Testis (tissue), 3 donors: ENCODE results near the gene SCNN1B. TPM values are rescaled to one million over a fixed set of nuclear protein-coding genes. Genes with fewer than 3 reads are reported as not detected.

Experiments used
- DNase-seq: peaks from one replicate; pipeline ENCODE4 v3.0.0-alpha.2; 2019
- H3K27ac ChIP-seq, 2 donors: fragments of 200-600 bp; sonication (generic); one replicate each; pipeline ENCODE4 v1.5.1; 2019
- H3K27me3 ChIP-seq: fragments of 200-600 bp; sonication (generic); one replicate; pipeline ENCODE4 v1.5.1; 2019
- H3K36me3 ChIP-seq: fragments of 200-600 bp; sonication (generic); one replicate; pipeline ENCODE4 v1.5.1; 2017; ENCODE audit warnings: low read depth; ENCODE audit errors: missing control alignments
- H3K4me1 ChIP-seq: fragments of 200-600 bp; sonication (generic); one replicate; pipeline ENCODE4 v1.5.1; 2019
- H3K4me3 ChIP-seq, 2 donors: fragments of 200-600 bp; sonication (generic); one replicate each; pipeline ENCODE4 v1.5.1; 2017 to 2019
- H3K9me3 ChIP-seq: fragments of 200-600 bp; sonication (generic); one replicate; pipeline ENCODE4 v1.5.1; 2017
- CTCF ChIP-seq, 3 experiments: fragments of 450-650 bp in 2 of 3; fragments of 200-600 bp in 1 of 3; sonication (generic) in 1 of 3; IDR thresholded peaks; one replicate each; pipeline ENCODE4 v1.5.1; 2016 to 2019; ENCODE audit warnings: antibody characterized with exemption in 3 of 3, mild to moderate bottlenecking in 2 of 3, moderate library complexity in 1 of 3
- POLR2A ChIP-seq: fragments of 450-650 bp; IDR thresholded peaks from one replicate; pipeline ENCODE4 v1.6.1; 2017; ENCODE audit warnings: antibody characterized with exemption, mild to moderate bottlenecking, moderate library complexity
- WGBS, 2 donors: methylation state at CpG; one replicate each; pipeline ENCODE4 v1.1.5; 2018; 5-methylcytosine and 5-hydroxymethylcytosine counted together
- intact Hi-C: fragments of 100-400 bp; cut with DNase I; formaldehyde crosslinking; loops from one replicate; pipeline ENCODE4 v1.15.1; 2023; ENCODE audit warnings: low total_unique reads
- polyA plus RNA-seq: library from polyadenylated mRNA; stranded (reverse); fragments of 350-450 nt; fragmentation: Illumina TruSeq; extraction: RNeasy Lipid Tissue Mini Kit (QIAGEN cat#74804); gene quantifications from one replicate; pipeline ENCODE4 v1.2.3, GENCODE V29; 2014; ENCODE audit warnings: low read depth, low replicate concordance; ENCODE audit not compliant: insufficient read depth
- total RNA-seq, 2 donors: library from RNA; depleted of rRNA; stranded (reverse); fragments of >200 nt; gene quantifications; one replicate each; pipeline ENCODE4 v1.2.3, GENCODE V29; 2016

The SCNN1B gene
- total and polyA plus RNA-seq, 3 donors from 2014 or later = 0.31 to 1.1 (median 0.55) TPM

GRCh38 chr16:23316634-23317265 lies 14.6 kb downstream of the SCNN1B start:
- DNase-seq = no peak
- WGBS, 2 donors = 82 to 92% methylated on average over 2 of the region's 2 CpGs
- no peak overlapping the region for H3K27ac ChIP-seq
- H3K9me3 ChIP-seq = no peaks in the 10 kb centered on the region
- H3K4me1 ChIP-seq = no peaks in the 10 kb centered on the region
- H3K36me3 ChIP-seq = no peaks in the 10 kb centered on the region
- TF ChIP-seq POLR2A = no peak
- intact Hi-C loops = no loop called here
- no peak overlapping the region for H3K4me3 ChIP-seq
- H3K27me3 ChIP-seq = no peaks in the 10 kb centered on the region

GRCh38 chr16:23317266-23317661 lies 15.2 kb downstream of the SCNN1B start:
- Histone ChIP-seq H3K4me1 (no peaks in the 10 kb centered on the region), H3K27ac (no peak overlapping the region), H3K9me3 (no peaks in the 10 kb centered on the region), H3K36me3 (no peaks in the 10 kb centered on the region), H3K27me3 (no peaks in the 10 kb centered on the region), H3K4me3 (no peak overlapping the region)
- intact Hi-C loops = no loop called here
- 53 to 60% methylated on average over 8 of the region's 8 CpGs for WGBS, 2 donors
- TF ChIP-seq POLR2A = no peak
- TF ChIP-seq CTCF (IDR thresholded peaks at IDR 0.05) = no peak
- DNase-seq = no peak

- 75 to 88% methylated on average over 1 to 2 of the region's 2 CpGs for whole genome bisulfite sequencing, 2 donors
- Histone ChIP-seq H3K36me3 (no peaks in the 10 kb centered on the region), H3K27me3 (no peaks in the 10 kb centered on the region), H3K27ac (no peak overlapping the region), H3K4me1 (no peaks in the 10 kb centered on the region), H3K4me3 (no peak overlapping the region), H3K9me3 (no peaks in the 10 kb centered on the region)
- DNase-seq = no peak
- intact Hi-C loops = no loop called here
- no peak for TF ChIP-seq POLR2A
- TF ChIP-seq CTCF (IDR thresholded peaks at IDR 0.05) = no peak
These were observed 15.6 kb downstream of the SCNN1B start for GRCh38 chr16:23317751-23318150.

GRCh38 chr16:23318639-23319038 lies 16.5 kb downstream of the SCNN1B start:
- H3K4me3 ChIP-seq = no peak overlapping the region
- H3K9me3 ChIP-seq = no peaks in the 10 kb centered on the region
- DNase-seq = no peak
- intact Hi-C loops = no loop called here
- no peak overlapping the region for H3K27ac ChIP-seq
- TF ChIP-seq POLR2A (no peak), CTCF (IDR thresholded peaks at IDR 0.05) (no peak)
- H3K27me3 ChIP-seq = no peaks in the 10 kb centered on the region
- no peaks in the 10 kb centered on the region for H3K36me3 ChIP-seq
- 89 to 91% methylated on average over 2 of the region's 2 CpGs for WGBS, 2 donors
- H3K4me1 ChIP-seq = peaks cover under 1% of the 10 kb centered on the region

GRCh38 chr16:23319861-23320615 lies 17.9 kb downstream of the SCNN1B start:
- H3K4me3 ChIP-seq = no peak overlapping the region
- TF ChIP-seq CTCF (IDR thresholded peaks at IDR 0.05) (no peak), POLR2A (no peak)
- DNase-seq = no peak
- 87 to 90% methylated on average over 15 of the region's 15 CpGs for WGBS, 2 donors
- peaks cover 3% of the 10 kb centered on the region for H3K4me1 ChIP-seq
- no peaks in the 10 kb centered on the region for H3K36me3 ChIP-seq
- intact Hi-C loops = no loop called here
- no peaks in the 10 kb centered on the region for H3K9me3 ChIP-seq
- H3K27me3 ChIP-seq = no peaks in the 10 kb centered on the region
- H3K27ac ChIP-seq = no peak overlapping the region
